Measurements from ENCODE around the gene TUSC2. TPM values are rescaled to one million over a fixed set of nuclear protein-coding genes. Genes with fewer than 3 reads are reported as not detected.

TUSC2 gene
- total and polyA plus RNA-seq, 2 of the 13 experiments (the other 11 are each of a cell fraction or from before 2014, with no cell fraction given) = 36.7 to 39.1 TPM

- TF ChIP-seq AKNA (CRISPR knock-in tag; IDR thresholded peaks at IDR 0.05; ENCODE audit: borderline replicate concordance) (no peak), JDP2 (CRISPR knock-in tag; IDR thresholded peaks at IDR 0.05; ENCODE audit: borderline replicate concordance) (no peak), RARG (CRISPR knock-in tag; IDR thresholded peaks at IDR 0.05; ENCODE audit: low read depth) (no peak), HNF1B (CRISPR knock-in tag; IDR thresholded peaks at IDR 0.05) (0 out of 2 replicates have a peak, but pooled peaks have one; percentile 15), TSC22D2 (CRISPR knock-in tag; IDR thresholded peaks at IDR 0.05; ENCODE audit: borderline replicate concordance) (no peak), ONECUT2 (CRISPR knock-in tag; IDR thresholded peaks at IDR 0.05) (no peak), ZFX (CRISPR knock-in tag; IDR thresholded peaks at IDR 0.05; ENCODE audit: low read depth) (peak; percentile 29; the same call in 1 of the 2 replicates), MLX (CRISPR knock-in tag; IDR thresholded peaks at IDR 0.05) (no peak), ZNF766 (CRISPR knock-in tag; IDR thresholded peaks at IDR 0.05; ENCODE audit: borderline replicate concordance) (no peak), TBP (CRISPR knock-in tag; IDR thresholded peaks at IDR 0.05) (no peak), BORCS8-MEF2B (CRISPR knock-in tag; IDR thresholded peaks at IDR 0.05) (0 out of 2 replicates have a peak, but pooled peaks have one; percentile 26), ZNF569 (CRISPR knock-in tag; IDR thresholded peaks at IDR 0.05; ENCODE audit: borderline replicate concordance) (no peak), ZNF768 (CRISPR knock-in tag; IDR thresholded peaks at IDR 0.05) (0 out of 2 replicates have a peak, but pooled peaks have one; percentile 25), ZNF138 (CRISPR knock-in tag; IDR thresholded peaks at IDR 0.05; ENCODE audit: low read depth) (peak; percentile 53; the same call in 1 of the 2 replicates), POGK (CRISPR knock-in tag; conservative IDR thresholded peaks at IDR 0.05) (0 out of 2 replicates have a peak, but pooled peaks have one; percentile 3), SIN3A (IDR thresholded peaks at IDR 0.05; ENCODE audit: borderline replicate concordance, low read depth, low read length) (0 out of 2 replicates have a peak, but pooled peaks have one; percentile 11), ZNF788 (CRISPR knock-in tag; IDR thresholded peaks at IDR 0.05; ENCODE audit: borderline replicate concordance) (0 out of 2 replicates have a peak, but pooled peaks have one; percentile 13), MYC (CRISPR knock-in tag; IDR thresholded peaks at IDR 0.05; ENCODE audit: borderline replicate concordance) (peak; percentile 19; the same call in 1 of the 2 replicates), E2F5 (CRISPR knock-in tag; conservative IDR thresholded peaks at IDR 0.05) (no peak)
Observed at GRCh38 chr3:50319894-50320625, 8.0 kb downstream of the TUSC2 start (continued).

All from HepG2 (cell line).